HG03575 (cell line): Measurements from ENCODE around the gene SLC41A3.
"Not testable (repeated sequence)": the region's sequence is repeated elsewhere in the genome, so short reads cannot be mapped to it uniquely, and the experiment has no call there.

Experiments used
- ATAC-seq: cut with Tn5 transposase; IDR thresholded peaks from one replicate; pipeline ENCODE4 v1.9.1; 2021; ENCODE audit not compliant: unreplicated experiment, insufficient number of reproducible peaks, low FRiP score; ENCODE audit errors: extremely low read depth

Gene SLC41A3

GRCh38 chr3:126018995-126019394 is 64.9 kb downstream of the SLC41A3 start:
- ATAC-seq = no peak

- no peak for ATAC-seq
Measured at GRCh38 chr3:126018545-126018944, 65.4 kb downstream of the SLC41A3 start.

DNA sequence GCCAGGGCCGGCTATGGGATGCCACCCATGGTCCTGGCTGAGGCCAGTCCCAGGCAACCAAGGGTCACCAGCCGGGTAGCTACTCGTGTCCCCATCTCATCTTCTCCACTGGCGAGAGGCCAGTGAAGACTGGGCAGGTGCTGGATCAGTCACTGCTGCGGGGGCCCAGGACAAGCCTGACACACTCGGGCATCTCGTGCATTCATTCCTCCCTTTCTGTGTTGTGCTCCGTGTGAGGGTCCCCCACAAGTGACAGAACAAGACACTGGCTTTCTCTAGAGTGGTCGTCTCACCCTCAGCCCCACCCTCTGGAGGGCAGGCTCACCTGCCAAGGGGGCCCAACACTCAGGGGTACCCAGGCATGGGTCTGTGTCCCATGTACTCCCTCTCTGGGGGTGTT is 66.6 kb downstream of the SLC41A3 start:
- ATAC-seq = no peak

- no peak for ATAC-seq
Measured at GRCh38 chr3:126016616-126017015, 67.3 kb downstream of the SLC41A3 start.

DNA sequence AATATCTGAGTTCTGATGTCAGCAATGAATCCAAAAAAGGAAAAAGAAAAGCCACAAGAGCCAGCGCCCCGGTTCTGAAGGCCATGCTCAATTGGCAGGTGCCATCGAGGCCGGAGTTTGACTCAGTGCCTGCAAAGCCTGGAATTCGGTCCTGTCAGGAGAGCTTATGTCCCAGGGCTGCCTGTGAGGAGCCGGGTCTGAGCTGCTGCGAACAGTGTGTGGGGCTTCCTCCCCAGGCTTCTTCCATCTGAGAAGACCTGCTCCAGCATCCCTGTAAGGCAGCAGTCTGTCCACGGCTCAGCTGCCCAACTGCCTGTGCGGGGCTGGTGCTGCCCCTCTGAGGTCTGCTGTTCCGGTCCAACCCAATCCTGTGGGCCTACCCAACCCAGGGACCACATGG is 68.8 kb downstream of the SLC41A3 start:
- no peak for ATAC-seq

DNA sequence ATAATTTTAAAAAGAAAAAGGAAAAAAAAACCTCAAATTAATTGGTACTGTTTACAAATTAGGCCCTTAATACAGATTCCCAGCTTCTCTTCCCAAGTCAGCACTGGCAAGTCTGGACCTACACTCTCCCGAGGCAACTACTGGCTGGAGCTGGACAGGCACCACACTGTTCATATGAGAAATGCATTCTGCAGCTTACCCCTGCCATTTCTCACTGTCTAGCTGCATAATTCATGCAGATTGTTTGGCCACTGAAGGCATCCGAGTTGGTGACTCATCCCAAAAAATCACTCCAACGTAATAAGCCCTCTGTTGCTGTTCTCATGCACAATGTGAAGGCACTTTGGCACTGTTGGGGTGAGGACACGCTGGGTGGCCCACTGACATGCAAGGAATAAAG is 69.7 kb downstream of the SLC41A3 start:
- ATAC-seq = no peak

DNA sequence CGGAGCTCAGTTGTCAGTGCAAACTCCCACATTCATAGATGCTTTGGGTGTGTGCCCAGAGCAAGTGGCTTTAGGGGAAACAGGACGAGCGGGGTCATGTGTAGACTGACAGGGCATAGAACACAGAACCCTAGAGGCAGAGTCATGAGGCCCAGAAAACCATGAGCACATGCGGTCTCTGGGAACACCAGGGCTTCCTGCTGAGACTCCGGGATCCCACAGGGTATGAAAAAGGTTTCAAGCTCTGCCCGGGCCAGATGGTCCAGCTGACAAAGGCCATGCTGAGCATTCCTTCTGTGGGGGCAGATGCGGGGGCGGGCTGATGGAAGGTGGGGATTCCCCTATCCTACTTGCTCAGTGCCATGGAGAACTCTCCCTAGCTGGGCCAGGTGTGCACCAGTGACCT is 70.2 kb downstream of the SLC41A3 start:
- no peak for ATAC-seq

GRCh38 chr3:126009181-126009580 is 74.7 kb downstream of the SLC41A3 start:
- no peak for ATAC-seq

DNA sequence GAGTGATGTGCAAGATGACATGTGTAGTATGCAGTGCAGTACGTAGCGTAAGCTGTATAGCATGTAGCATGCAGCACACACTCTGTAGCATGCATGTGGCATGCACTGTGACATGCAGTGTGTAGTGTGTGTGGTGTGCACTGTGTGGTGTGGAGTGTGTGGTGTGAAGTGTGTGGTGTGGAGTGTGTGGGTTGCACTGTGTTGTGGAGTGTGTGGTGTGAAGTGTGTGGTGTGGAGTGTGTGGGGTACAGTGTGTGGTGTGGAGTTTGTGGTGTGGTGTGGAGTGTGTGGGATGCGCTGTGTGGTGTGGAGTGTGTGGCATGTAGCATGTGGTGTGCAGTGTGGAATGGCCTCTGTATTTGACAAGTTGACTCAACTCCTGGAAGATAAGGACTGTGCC is 75.7 kb downstream of the SLC41A3 start:
- no peak for ATAC-seq

DNA sequence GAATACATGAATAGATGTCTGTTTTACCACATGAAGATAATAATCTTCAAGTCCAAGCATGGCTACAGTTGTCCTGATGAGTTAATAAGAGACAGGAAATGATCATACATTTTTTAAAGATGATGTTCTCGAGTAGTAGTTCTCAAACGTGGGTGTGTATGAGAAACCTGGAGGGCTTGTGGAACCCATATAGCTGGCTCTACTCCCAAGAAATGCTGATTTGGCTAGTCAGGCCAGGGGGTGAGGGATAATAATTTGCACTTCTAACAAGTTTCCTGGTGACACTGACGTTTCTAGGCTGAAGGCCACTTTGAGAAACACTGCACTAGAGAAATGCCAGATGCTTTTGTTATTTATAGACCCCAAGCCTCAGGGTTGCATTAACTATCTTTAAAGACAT is 78.0 kb downstream of the SLC41A3 start:
- no peak for ATAC-seq

- ATAC-seq = no peak
Measured at GRCh38 chr3:126004692-126005091, 79.2 kb downstream of the SLC41A3 start.

GRCh38 chr3:126004217-126004616 is 79.7 kb downstream of the SLC41A3 start:
- no peak for ATAC-seq

DNA sequence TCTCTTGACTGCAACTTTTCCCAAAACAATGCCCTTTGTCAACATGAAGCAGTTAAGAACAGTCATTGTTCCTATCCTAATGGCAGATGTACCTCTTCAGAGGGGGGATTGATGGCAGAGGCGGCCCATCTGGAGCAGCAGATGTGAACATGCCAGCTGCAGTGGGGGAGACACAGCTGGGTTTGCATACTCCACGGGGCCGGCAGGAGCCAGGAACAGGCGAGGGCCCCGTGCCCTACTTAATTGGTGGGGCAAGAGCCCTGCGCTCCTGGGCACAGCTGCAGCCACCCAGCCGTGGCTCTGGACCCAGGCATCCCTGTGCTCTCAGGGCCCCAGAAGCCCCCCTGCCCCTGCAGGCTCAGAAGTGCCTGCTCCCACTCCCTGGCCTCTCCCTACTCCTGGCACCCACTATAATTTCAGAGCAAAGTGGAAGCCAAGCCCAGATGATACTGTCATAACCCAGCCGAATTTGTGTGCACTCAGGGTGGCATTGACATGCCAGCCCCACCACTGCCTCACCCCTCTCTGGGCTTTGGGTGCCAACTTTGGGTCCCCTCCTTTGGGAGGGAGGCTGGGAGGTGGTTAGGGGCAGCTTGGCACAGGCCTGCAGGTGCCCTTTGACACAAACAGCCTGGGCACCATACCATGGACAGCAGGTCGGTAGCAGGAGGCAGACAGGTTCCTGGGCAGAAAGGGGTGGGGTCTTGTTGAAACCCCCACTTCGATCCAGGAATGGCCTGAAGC is 80.3 kb downstream of the SLC41A3 start:
- no peak for ATAC-seq

- ATAC-seq = no peak
Measured at GRCh38 chr3:126002189-126002588, 81.7 kb downstream of the SLC41A3 start.

GRCh38 chr3:125996751-125997150 is 87.2 kb downstream of the SLC41A3 start:
- ATAC-seq = not testable (repeated sequence)

- no peak for ATAC-seq
Measured at GRCh38 chr3:125990253-125990970, 93.5 kb downstream of the SLC41A3 start.

- not testable (repeated sequence) for ATAC-seq
Measured at GRCh38 chr3:125984951-125985350, 99.0 kb downstream of the SLC41A3 start.

DNA sequence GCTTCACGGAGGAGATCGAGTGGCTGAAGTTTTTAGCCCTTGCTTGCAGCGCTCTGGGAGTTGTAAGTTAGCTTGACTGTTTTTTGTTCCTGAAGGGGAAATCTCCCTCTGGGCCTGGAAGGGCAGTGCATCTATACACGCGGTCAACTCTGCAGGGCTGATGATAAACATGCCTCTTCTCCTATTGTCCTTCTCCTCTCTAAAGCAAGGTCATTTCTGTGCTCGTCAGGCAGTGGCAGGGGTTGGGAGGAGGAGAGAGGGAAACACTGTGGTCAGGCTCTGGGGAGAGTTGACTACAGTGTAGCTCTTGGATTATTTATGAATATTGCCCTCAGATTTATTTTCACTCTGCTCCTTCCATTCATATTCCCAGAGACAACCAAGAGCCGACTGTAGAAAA is 106.8 kb downstream of the SLC41A3 start:
- ATAC-seq = not testable (repeated sequence)

- ATAC-seq = not testable (repeated sequence)
Measured at GRCh38 chr3:125976003-125976390, 107.9 kb downstream of the SLC41A3 start.

GRCh38 chr3:125975245-125976002 is 108.5 kb downstream of the SLC41A3 start:
- not testable (repeated sequence) for ATAC-seq
